ENCODE measurements around the gene SBK1.

DNA sequence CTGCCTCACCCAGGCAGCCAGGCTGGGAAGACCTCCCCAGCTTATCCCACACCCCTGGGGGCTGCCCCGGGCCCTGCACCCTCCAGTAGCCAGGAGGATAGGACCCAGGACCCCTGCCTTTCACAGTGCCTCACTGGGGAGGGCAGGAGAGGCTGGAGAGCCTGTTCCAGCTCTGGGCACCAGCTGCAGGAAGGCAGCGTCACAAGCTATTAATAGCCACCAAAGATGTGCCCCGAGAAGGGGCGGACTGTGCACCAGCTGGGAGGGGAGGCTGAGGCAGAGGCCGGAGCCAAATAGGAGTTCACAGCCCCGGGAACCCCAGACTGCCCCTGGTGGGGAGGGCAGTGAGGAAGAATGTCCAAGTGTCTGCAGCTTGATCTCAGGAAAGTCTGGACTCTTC, 8.8 kb downstream of the SBK1 start:
- TF ChIP-seq, protein P1, sequence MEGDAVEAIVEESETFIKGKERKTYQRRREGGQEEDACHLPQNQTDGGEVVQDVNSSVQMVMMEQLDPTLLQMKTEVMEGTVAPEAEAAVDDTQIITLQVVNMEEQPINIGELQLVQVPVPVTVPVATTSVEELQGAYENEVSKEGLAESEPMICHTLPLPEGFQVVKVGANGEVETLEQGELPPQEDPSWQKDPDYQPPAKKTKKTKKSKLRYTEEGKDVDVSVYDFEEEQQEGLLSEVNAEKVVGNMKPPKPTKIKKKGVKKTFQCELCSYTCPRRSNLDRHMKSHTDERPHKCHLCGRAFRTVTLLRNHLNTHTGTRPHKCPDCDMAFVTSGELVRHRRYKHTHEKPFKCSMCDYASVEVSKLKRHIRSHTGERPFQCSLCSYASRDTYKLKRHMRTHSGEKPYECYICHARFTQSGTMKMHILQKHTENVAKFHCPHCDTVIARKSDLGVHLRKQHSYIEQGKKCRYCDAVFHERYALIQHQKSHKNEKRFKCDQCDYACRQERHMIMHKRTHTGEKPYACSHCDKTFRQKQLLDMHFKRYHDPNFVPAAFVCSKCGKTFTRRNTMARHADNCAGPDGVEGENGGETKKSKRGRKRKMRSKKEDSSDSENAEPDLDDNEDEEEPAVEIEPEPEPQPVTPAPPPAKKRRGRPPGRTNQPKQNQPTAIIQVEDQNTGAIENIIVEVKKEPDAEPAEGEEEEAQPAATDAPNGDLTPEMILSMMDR (conservative IDR thresholded peaks at IDR 0.05; ENCODE audit: low read length) = no peak
- no peak for TF ChIP-seq EZH2phosphoT487 (IDR thresholded peaks at IDR 0.05; ENCODE audit: borderline replicate concordance)
